GM23338 (cell line): ENCODE results near the gene FAM163A. TPM values are rescaled to one million over a fixed set of nuclear protein-coding genes. Genes with fewer than 3 reads are reported as not detected.

ENCODE experiments used
- ATAC-seq: fragments of 200-7000 bp; cut with Tn5 transposase; 3 replicates; pipeline ENCODE4 v1.9.1; 2020
- DNase-seq: peaks from one replicate; pipeline ENCODE4 v3.0.0-alpha.2; 2015; ENCODE audit warnings: low spot score
- H2AFZ ChIP-seq: fragments of 200-600 bp; sonication (generic); 2 replicates; pipeline ENCODE4 v1.8.0; 2016; ENCODE audit warnings: antibody characterized with exemption, mild to moderate bottlenecking, moderate library complexity
- H3F3A ChIP-seq: fragments of 200-600 bp; sonication (generic); replicated peaks from 2 replicates; pipeline ENCODE4 v1.8.0; 2017; ENCODE audit warnings: antibody characterized with exemption, mixed run types, low read depth
- H3K27ac ChIP-seq: fragments of 200-600 bp; sonication (generic); 2 replicates; pipeline ENCODE4 v1.6.1; 2016; ENCODE audit warnings: low read depth
- H3K27me3 ChIP-seq: fragments of 200-600 bp; sonication (generic); 2 replicates; pipeline ENCODE4 v1.8.0; 2016; ENCODE audit warnings: mild to moderate bottlenecking, mixed run types, moderate library complexity; ENCODE audit not compliant: insufficient read depth
- H3K36me3 ChIP-seq: fragments of 200-600 bp; sonication (generic); 2 replicates; pipeline ENCODE4 v1.8.0; 2016; ENCODE audit warnings: mild to moderate bottlenecking; ENCODE audit not compliant: insufficient read depth
- H3K4me1 ChIP-seq: fragments of 200-600 bp; sonication (generic); 2 replicates; pipeline ENCODE4 v1.8.0; 2016; ENCODE audit warnings: mild to moderate bottlenecking, moderate library complexity; ENCODE audit not compliant: insufficient read depth
- H3K4me2 ChIP-seq: fragments of 200-600 bp; sonication (generic); 2 replicates; pipeline ENCODE4 v1.7.1; 2017; ENCODE audit warnings: mixed run types
- H3K4me3 ChIP-seq: fragments of 200-600 bp; sonication (generic); 2 replicates; pipeline ENCODE4 v1.6.1; 2016; ENCODE audit warnings: mixed run types
- H3K79me2 ChIP-seq: fragments of 200-600 bp; sonication (generic); replicated peaks from 2 replicates; pipeline ENCODE4 v1.8.0; 2017; ENCODE audit warnings: mild to moderate bottlenecking; ENCODE audit not compliant: insufficient read depth
- H3K9me2 ChIP-seq: fragments of 200-600 bp; sonication (generic); 2 replicates; pipeline ENCODE4 v1.8.0; 2017; ENCODE audit not compliant: insufficient read depth
- H4K20me1 ChIP-seq: fragments of 200-600 bp; sonication (generic); replicated peaks from 2 replicates; pipeline ENCODE4 v1.8.0; 2017; ENCODE audit warnings: mild to moderate bottlenecking; ENCODE audit not compliant: insufficient read depth
- H3K27ac Mint-ChIP-seq: 2 replicates; pipeline ENCODE4 v1.8.0; 2020; ENCODE audit warnings: inconsistent platforms, mild to moderate bottlenecking, moderate library complexity, mixed read lengths
- H3K27me3 Mint-ChIP-seq: 3 replicates; pipeline ENCODE4 v1.8.0; 2022; ENCODE audit warnings: low read depth, mild to moderate bottlenecking, moderate library complexity, mixed read lengths, inconsistent platforms; ENCODE audit not compliant: insufficient read depth, poor library complexity
- H3K36me3 Mint-ChIP-seq: 3 replicates; pipeline ENCODE4 v1.8.0; 2021; ENCODE audit warnings: low read depth, mild to moderate bottlenecking, inconsistent platforms, moderate library complexity, mixed read lengths
- H3K4me1 Mint-ChIP-seq: 3 replicates; pipeline ENCODE4 v1.8.0; 2020; ENCODE audit warnings: mild to moderate bottlenecking, inconsistent platforms, mixed read lengths
- H3K4me3 Mint-ChIP-seq: 3 replicates; pipeline ENCODE4 v1.8.0; 2021; ENCODE audit warnings: moderate library complexity, mild to moderate bottlenecking, inconsistent platforms, mixed read lengths
- H3K9me3 Mint-ChIP-seq: 3 replicates; pipeline ENCODE4 v1.8.0; 2020; ENCODE audit warnings: moderate library complexity, mild to moderate bottlenecking, inconsistent platforms, mixed read lengths
- CREB1 ChIP-seq: fragments of 250-450 bp; sonication (Bioruptor Pico); IDR thresholded peaks from 2 replicates; pipeline ENCODE4 v1.5.0; 2020; ENCODE audit warnings: low read depth, mild to moderate bottlenecking, moderate library complexity
- CTCF ChIP-seq, 2 experiments: fragments of 200-600 bp in 1 of 2; sonication (generic) in 1 of 2; conservative IDR thresholded peaks; 2 replicates each; pipeline versions ENCODE4 v1.5.1 to v1.6.1; 2016 to 2017; ENCODE audit warnings: antibody characterized with exemption in 2 of 2, low read depth in 2 of 2, mild to moderate bottlenecking in 2 of 2, moderate library complexity in 1 of 2
- ETS1 ChIP-seq: IDR thresholded peaks from 2 replicates; pipeline ENCODE4 v1.6.1; 2016; ENCODE audit warnings: antibody characterized with exemption
- EZH2 ChIP-seq: fragments of 200-600 bp; sonication (generic); IDR thresholded peaks from one replicate; pipeline ENCODE4 v1.8.0; 2017; ENCODE audit warnings: antibody characterized with exemption, mild to moderate bottlenecking, low read depth; ENCODE audit not compliant: unreplicated experiment
- EZH2phosphoT487 ChIP-seq: fragments of 200-600 bp; sonication (generic); IDR thresholded peaks from one replicate; pipeline ENCODE4 v1.8.1; 2018; ENCODE audit warnings: antibody characterized with exemption; ENCODE audit not compliant: unreplicated experiment
- JUNB ChIP-seq: IDR thresholded peaks from one replicate; pipeline ENCODE4 v1.6.1; 2016; ENCODE audit warnings: antibody characterized with exemption; ENCODE audit not compliant: unreplicated experiment
- NANOG ChIP-seq: IDR thresholded peaks from 2 replicates; pipeline ENCODE4 v1.6.1; 2016; ENCODE audit warnings: antibody characterized with exemption, borderline replicate concordance
- POLR2AphosphoS5 ChIP-seq: IDR thresholded peaks from 2 replicates; pipeline ENCODE4 v1.6.1; 2016; ENCODE audit warnings: antibody characterized with exemption, low read depth
- REST ChIP-seq: IDR thresholded peaks from one replicate; pipeline ENCODE4 v1.6.1; 2018; ENCODE audit warnings: antibody characterized with exemption; ENCODE audit not compliant: unreplicated experiment
- STAT1 ChIP-seq: IDR thresholded peaks from one replicate; pipeline ENCODE4 v1.6.1; 2016; ENCODE audit warnings: antibody characterized with exemption; ENCODE audit not compliant: unreplicated experiment
- ZNF114 ChIP-seq: fragments of 250-450 bp; sonication (Bioruptor Pico); IDR thresholded peaks from 2 replicates; pipeline ENCODE4 v1.5.0; 2020; ENCODE audit warnings: mild to moderate bottlenecking, moderate library complexity
- ZNF331 ChIP-seq: fragments of 250-450 bp; sonication (Bioruptor Pico); IDR thresholded peaks from 2 replicates; pipeline ENCODE4 v1.5.0; 2020; ENCODE audit warnings: low read depth, mild to moderate bottlenecking, moderate library complexity
- ZNF462 ChIP-seq: fragments of 250-450 bp; sonication (Bioruptor Pico); IDR thresholded peaks from 2 replicates; pipeline ENCODE4 v1.5.0; 2020; ENCODE audit warnings: mild to moderate bottlenecking, moderate library complexity
- polyA plus RNA-seq: library from polyadenylated mRNA; unstranded; fragments of >200 nt; fragmentation: Nextera tagmentation; extraction: Ambion mirVana; gene quantifications from 2 replicates; pipeline ENCODE4 v1.2.1, GENCODE V29; 2016
- total RNA-seq: library from RNA; depleted of rRNA; stranded (reverse); fragments of >200 nt; shearing (Covaris generic); gene quantifications from 2 replicates; pipeline ENCODE4 v1.2.3, GENCODE V29; 2014

The FAM163A gene
- total and polyA plus RNA-seq, 2 experiments from 2014 or later, result not detected

DNA sequence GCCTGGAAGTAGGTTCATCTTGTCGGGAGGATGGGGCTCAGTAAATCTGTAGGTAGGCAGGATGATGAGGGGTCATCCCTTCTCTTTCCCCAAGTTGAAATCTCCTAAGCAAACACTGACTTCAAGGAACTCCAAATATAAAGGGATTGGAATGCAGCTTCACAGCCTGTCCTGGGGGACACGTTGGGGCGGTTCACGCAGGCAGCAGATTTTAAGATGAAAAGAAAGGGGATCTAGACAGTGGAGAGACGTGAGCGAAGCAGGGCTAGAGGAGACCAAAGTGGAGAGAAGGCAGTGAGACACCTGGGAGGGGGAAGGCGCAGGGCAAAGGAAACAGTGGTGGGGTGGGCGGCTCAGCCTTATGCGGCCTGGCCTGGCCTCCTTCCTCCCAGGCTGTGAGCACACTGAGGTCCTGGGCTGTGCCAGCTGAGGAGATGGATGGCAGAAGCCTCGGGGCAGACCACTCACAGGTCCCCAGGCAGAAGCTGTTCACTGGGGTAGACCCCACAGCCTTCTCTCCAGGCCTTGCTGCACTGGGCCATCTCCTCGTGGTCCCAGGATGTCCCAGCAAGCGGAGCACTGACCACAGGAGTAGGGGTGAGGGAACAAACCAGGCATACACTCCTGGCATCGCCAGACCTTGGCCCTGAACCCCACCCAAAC lies 82.8 kb downstream of the FAM163A start:
- no peak for DNase-seq
- peak; percentile 64 for ATAC-seq
- Histone ChIP-seq H2AFZ (peak overlapping the region; percentile 87), H3K79me2 (no peaks in the 10 kb centered on the region), H3K27ac (no peak overlapping the region), H3K4me3 (no peak overlapping the region), H3K4me1 (no peaks in the 10 kb centered on the region), H3K9me2 (no peaks in the 10 kb centered on the region), H3K36me3 (no peaks in the 10 kb centered on the region), H3K27me3 (no peaks in the 10 kb centered on the region), H3K4me2 (no peak overlapping the region), H3F3A (no peaks in the 10 kb centered on the region), H4K20me1 (no peaks in the 10 kb centered on the region)
- peaks cover 8% of the 10 kb centered on the region for H3K27me3 Mint-ChIP-seq
- peaks cover 11% of the 10 kb centered on the region for H3K4me1 Mint-ChIP-seq
- no peaks in the 10 kb centered on the region for H3K9me3 Mint-ChIP-seq
- no peaks in the 10 kb centered on the region for H3K36me3 Mint-ChIP-seq
- no peak overlapping the region for H3K4me3 Mint-ChIP-seq
- TF ChIP-seq REST (no peak), ZNF114 (CRISPR knock-in tag) (no peak), EZH2 (no peak), CTCF (conservative IDR thresholded peaks at IDR 0.05; ENCODE audit: low read depth in 2 of 2) (no peak), EZH2phosphoT487 (no peak), NANOG (no peak), ETS1 (no peak), CREB1 (no peak), ZNF462 (no peak), STAT1 (no peak), POLR2AphosphoS5 (no peak), JUNB (no peak), ZNF331 (no peak)
- no peak overlapping the region for H3K27ac Mint-ChIP-seq
